ENCODE results near the gene ZNF500.

DNA sequence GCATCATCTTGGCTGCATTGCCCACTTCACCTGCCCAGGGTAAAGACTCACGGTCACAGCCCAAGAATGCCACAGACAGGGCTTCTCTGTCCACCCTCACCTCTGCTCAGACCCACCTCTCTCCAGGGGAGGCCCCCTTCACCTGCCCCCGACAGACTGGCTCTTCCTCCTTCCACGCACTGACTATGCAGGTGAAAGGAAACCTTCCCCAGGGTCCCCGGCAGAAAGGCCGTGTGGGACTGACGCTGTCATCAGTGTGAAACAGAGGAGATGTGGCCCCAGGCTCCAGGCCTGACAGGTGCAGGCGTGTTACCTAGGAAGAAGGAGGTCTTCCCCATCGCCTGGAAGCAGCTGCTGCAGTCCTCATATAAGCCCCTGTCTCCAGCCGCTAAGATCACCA, 44.8 kb upstream of the ZNF500 start:
- TF ChIP-seq, protein P1, sequence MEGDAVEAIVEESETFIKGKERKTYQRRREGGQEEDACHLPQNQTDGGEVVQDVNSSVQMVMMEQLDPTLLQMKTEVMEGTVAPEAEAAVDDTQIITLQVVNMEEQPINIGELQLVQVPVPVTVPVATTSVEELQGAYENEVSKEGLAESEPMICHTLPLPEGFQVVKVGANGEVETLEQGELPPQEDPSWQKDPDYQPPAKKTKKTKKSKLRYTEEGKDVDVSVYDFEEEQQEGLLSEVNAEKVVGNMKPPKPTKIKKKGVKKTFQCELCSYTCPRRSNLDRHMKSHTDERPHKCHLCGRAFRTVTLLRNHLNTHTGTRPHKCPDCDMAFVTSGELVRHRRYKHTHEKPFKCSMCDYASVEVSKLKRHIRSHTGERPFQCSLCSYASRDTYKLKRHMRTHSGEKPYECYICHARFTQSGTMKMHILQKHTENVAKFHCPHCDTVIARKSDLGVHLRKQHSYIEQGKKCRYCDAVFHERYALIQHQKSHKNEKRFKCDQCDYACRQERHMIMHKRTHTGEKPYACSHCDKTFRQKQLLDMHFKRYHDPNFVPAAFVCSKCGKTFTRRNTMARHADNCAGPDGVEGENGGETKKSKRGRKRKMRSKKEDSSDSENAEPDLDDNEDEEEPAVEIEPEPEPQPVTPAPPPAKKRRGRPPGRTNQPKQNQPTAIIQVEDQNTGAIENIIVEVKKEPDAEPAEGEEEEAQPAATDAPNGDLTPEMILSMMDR (IDR thresholded peaks at IDR 0.05; ENCODE audit: insufficient read depth, low read length, poor library complexity, severe bottlenecking): no peak
- no peak for TF ChIP-seq EZH2phosphoT487 (conservative IDR thresholded peaks at IDR 0.05; ENCODE audit: low read length)

Data from SU-DHL-6 (cell line).